ENCODE data around the gene CCDC82.
"Not testable (repeated sequence)": the region's sequence is repeated elsewhere in the genome, so short reads cannot be mapped to it uniquely, and the experiment has no call there.

GRCh38 chr11:96411412-96411811 lies 21.7 kb upstream of the CCDC82 start:
- TF ChIP-seq EZH2phosphoT487 (IDR thresholded peaks at IDR 0.05; ENCODE audit: insufficient read depth, low read depth); EZH2 (IDR thresholded peaks at IDR 0.05; ENCODE audit: insufficient read depth, poor library complexity, severe bottlenecking): not testable (repeated sequence)
